ENCODE measurements around the gene MROH7. TPM values are rescaled to one million over a fixed set of nuclear protein-coding genes. Genes with fewer than 3 reads are reported as not detected.

The MROH7 gene
- total RNA-seq, 1 experiment from 2014 or later, result 0.13 TPM

- TF ChIP-seq PRDM15 (CRISPR knock-in tag; IDR thresholded peaks at IDR 0.05) (no peak), ZNF138 (CRISPR knock-in tag; conservative IDR thresholded peaks at IDR 0.05) (no peak), ZNF512 (CRISPR knock-in tag; IDR thresholded peaks at IDR 0.05; ENCODE audit: borderline replicate concordance) (no peak), HMGXB4 (CRISPR knock-in tag; IDR thresholded peaks at IDR 0.05) (no peak), SP1 (CRISPR knock-in tag; conservative IDR thresholded peaks at IDR 0.05) (no peak), E2F5 (CRISPR knock-in tag; IDR thresholded peaks at IDR 0.05) (no peak), CBFB (CRISPR knock-in tag; IDR thresholded peaks at IDR 0.05; ENCODE audit: low read depth) (no peak), ZMAT4 (CRISPR knock-in tag; IDR thresholded peaks at IDR 0.05) (no peak), TCF7 (CRISPR knock-in tag; IDR thresholded peaks at IDR 0.05; ENCODE audit: low read depth) (no peak), NR1H2 (CRISPR knock-in tag; IDR thresholded peaks at IDR 0.05) (no peak)
These were observed 43.8 kb downstream of the MROH7 start (continued) for GRCh38 chr1:54685335-54685905.

- no peaks in the 10 kb centered on the region for H3K9me3 Mint-ChIP-seq
- peaks cover 3% of the 10 kb centered on the region; the same call in 1 of the 2 replicates for H3K27me3 Mint-ChIP-seq (ENCODE audit: low read depth)
- peak; percentile 52 for ATAC-seq
- ChIA-PET POLR2A (no interaction called here), CTCF (no interaction called here)
- H3K27ac Mint-ChIP-seq, result no peak overlapping the region
- no peaks in the 10 kb centered on the region for H3K4me1 Mint-ChIP-seq
- DNase-seq (ENCODE audit: low spot score), result no peak
- no peak overlapping the region for H3K4me3 Mint-ChIP-seq
- H3K36me3 Mint-ChIP-seq, result no peaks in the 10 kb centered on the region
- TF ChIP-seq USF1 (CRISPR knock-in tag; IDR thresholded peaks at IDR 0.05) (no peak), ESRRA (CRISPR knock-in tag; IDR thresholded peaks at IDR 0.05; ENCODE audit: borderline replicate concordance) (no peak), ZNF423 (CRISPR knock-in tag; IDR thresholded peaks at IDR 0.05) (no peak), ZNF121 (CRISPR knock-in tag; IDR thresholded peaks at IDR 0.05) (no peak), TCF7 (CRISPR knock-in tag; IDR thresholded peaks at IDR 0.05; ENCODE audit: low read depth) (no peak), MLX (CRISPR knock-in tag; IDR thresholded peaks at IDR 0.05) (no peak), IRF1 (CRISPR knock-in tag; IDR thresholded peaks at IDR 0.05) (no peak), EMX1 (CRISPR knock-in tag; IDR thresholded peaks at IDR 0.05) (no peak), FOXK1 (CRISPR knock-in tag; IDR thresholded peaks at IDR 0.05) (no peak), HMGXB4 (CRISPR knock-in tag; IDR thresholded peaks at IDR 0.05) (no peak), NR1H2 (CRISPR knock-in tag; IDR thresholded peaks at IDR 0.05) (no peak)
These were observed 44.6 kb downstream of the MROH7 start for GRCh38 chr1:54686155-54686554.

Measured in WTC11 (cell line).